DOHH2 (cell line): Measurements from ENCODE around the gene MYO10.

Source experiments
- CTCF ChIP-seq: fragments of 200-600 bp; sonication (generic); IDR thresholded peaks from one replicate; pipeline ENCODE4 v1.5.1; 2014; ENCODE audit warnings: antibody characterized with exemption, mild to moderate bottlenecking, low read depth, low read length; ENCODE audit not compliant: poor library complexity, severe bottlenecking
- EZH2phosphoT487 ChIP-seq: fragments of 200-600 bp; sonication (generic); IDR thresholded peaks from 2 replicates; pipeline ENCODE4 v1.6.1; 2017; ENCODE audit warnings: borderline replicate concordance, mild to moderate bottlenecking, antibody characterized with exemption, low read length, moderate library complexity, mixed read lengths

GRCh38 chr5:16854351-16854750 lies 81.7 kb downstream of the MYO10 start:
- no peak for TF ChIP-seq CTCF
- no peak for TF ChIP-seq EZH2phosphoT487
